GM18951 (cell line): ENCODE results near the gene F13B.
"Not testable (repeated sequence)": the region's sequence is repeated elsewhere in the genome, so short reads cannot be mapped to it uniquely, and the experiment has no call there.

Experiments
- POLR2A ChIP-seq: IDR thresholded peaks from 4 replicates; pipeline ENCODE4 v1.6.1; 2011; ENCODE audit warnings: mild to moderate bottlenecking; ENCODE audit not compliant: insufficient read length, insufficient read depth; ENCODE audit errors: extremely low read depth
- in situ Hi-C: fragments of 300-500 bp; cut with MboI; formaldehyde crosslinking; loops from one replicate; pipeline ENCODE4 v1.12.0; 2022; ENCODE audit warnings: low sequenced_read_pairs, mixed read lengths, inconsistent platforms; ENCODE audit not compliant: unreplicated experiment

F13B gene

GRCh38 chr1:197080323-197080722, 13.3 kb upstream of the F13B start:
- in situ Hi-C loops = no loop called here
- TF ChIP-seq POLR2A = no peak

GRCh38 chr1:197076585-197076984, 9.5 kb upstream of the F13B start:
- in situ Hi-C loops = no loop called here
- TF ChIP-seq POLR2A = no peak

GRCh38 chr1:197073978-197074377, 6.9 kb upstream of the F13B start:
- in situ Hi-C loops = no loop called here
- no peak for TF ChIP-seq POLR2A

GRCh38 chr1:197067457-197067818, 378 bp upstream of the F13B start:
- TF ChIP-seq POLR2A = no peak
- in situ Hi-C loops = no loop called here

GRCh38 chr1:197066277-197066676, 783 bp downstream of the F13B start:
- in situ Hi-C loops = no loop called here
- no peak for TF ChIP-seq POLR2A

GRCh38 chr1:197065559-197065958, 1.5 kb downstream of the F13B start:
- in situ Hi-C loops = no loop called here
- no peak for TF ChIP-seq POLR2A

- no peak for TF ChIP-seq POLR2A
Observed at GRCh38 chr1:197063212-197063611, 3.8 kb downstream of the F13B start.

GRCh38 chr1:197062692-197063091, 4.4 kb downstream of the F13B start:
- TF ChIP-seq POLR2A = no peak
- in situ Hi-C loops = no loop called here

More at GRCh38 chr1:197063212-197063611, 3.8 kb downstream of the F13B start:
- in situ Hi-C loops = no loop called here

GRCh38 chr1:197049100-197049499, 18.0 kb downstream of the F13B start:
- in situ Hi-C loops = no loop called here
- no peak for TF ChIP-seq POLR2A

GRCh38 chr1:197042676-197043341, 24.3 kb downstream of the F13B start:
- in situ Hi-C loops = no loop called here
- TF ChIP-seq POLR2A = no peak

GRCh38 chr1:197041486-197042353, 25.3 kb downstream of the F13B start:
- in situ Hi-C loops = no loop called here
- TF ChIP-seq POLR2A = no peak

- no peak for TF ChIP-seq POLR2A
- in situ Hi-C loops = no loop called here
Observed at GRCh38 chr1:197036861-197037260, 30.2 kb downstream of the F13B start.

- in situ Hi-C loops = not testable (repeated sequence)
Observed at GRCh38 chr1:197034631-197035339, 32.3 kb downstream of the F13B start.

GRCh38 chr1:197029749-197030148, 37.3 kb downstream of the F13B start:
- TF ChIP-seq POLR2A = no peak
- in situ Hi-C loops = no loop called here

GRCh38 chr1:197027359-197027758, 39.7 kb downstream of the F13B start:
- in situ Hi-C loops = no loop called here
- no peak for TF ChIP-seq POLR2A
